BLaER1 (cell line): ENCODE data around the gene CCL16.

Experiments
- H3K27ac ChIP-seq: shearing (Covaris generic); formaldehyde crosslinking; 2 replicates; pipeline ENCODE4 v1.8.1; 2022
- H3K27me3 ChIP-seq: shearing (Covaris generic); formaldehyde crosslinking; 2 replicates; pipeline ENCODE4 v1.8.1; 2022
- H3K36me3 ChIP-seq: shearing (Covaris generic); formaldehyde crosslinking; 2 replicates; pipeline ENCODE4 v1.8.1; 2022
- H3K4me1 ChIP-seq: shearing (Covaris generic); formaldehyde crosslinking; 2 replicates; pipeline ENCODE4 v1.8.1; 2022
- H3K4me2 ChIP-seq: shearing (Covaris generic); formaldehyde crosslinking; 2 replicates; pipeline ENCODE4 v1.8.1; 2022
- H3K4me3 ChIP-seq: shearing (Covaris generic); formaldehyde crosslinking; 2 replicates; pipeline ENCODE4 v1.8.1; 2022
- H3K9ac ChIP-seq: shearing (Covaris generic); formaldehyde crosslinking; 2 replicates; pipeline ENCODE4 v1.8.1; 2022
- H3K9me3 ChIP-seq: shearing (Covaris generic); formaldehyde crosslinking; 2 replicates; pipeline ENCODE4 v1.8.1; 2022
- H4K20me1 ChIP-seq: shearing (Covaris generic); formaldehyde crosslinking; 2 replicates; pipeline ENCODE4 v1.8.1; 2022
- Cebpa-rat ChIP-seq: shearing (Covaris generic); IDR thresholded peaks from 2 replicates; pipeline ENCODE4 v1.8.1; 2022

Gene CCL16

DNA sequence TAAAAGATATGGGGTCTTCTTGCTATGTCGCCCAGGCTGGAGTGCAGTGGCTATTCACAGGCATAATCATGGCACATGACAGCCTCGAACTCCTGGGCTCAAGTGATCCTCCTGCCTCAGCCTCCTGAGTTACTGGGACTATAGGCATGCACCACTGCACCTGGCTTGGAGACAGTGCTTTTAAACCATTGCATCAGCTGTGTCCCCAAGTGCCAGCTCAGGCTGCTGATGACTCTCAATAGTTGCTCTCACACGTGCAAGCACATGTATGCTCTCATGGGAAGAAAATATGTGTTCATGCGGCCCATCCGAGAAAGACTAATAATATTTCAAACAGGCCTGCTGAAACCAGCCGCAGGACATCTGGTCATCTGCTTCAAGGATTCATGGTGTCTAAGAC is 8.8 kb downstream of the CCL16 start:
- H3K4me2 ChIP-seq, result no peak overlapping the region
- no peaks in the 10 kb centered on the region for H4K20me1 ChIP-seq
- H3K36me3 ChIP-seq, result no peaks in the 10 kb centered on the region
- no peak overlapping the region for H3K9ac ChIP-seq
- no peaks in the 10 kb centered on the region for H3K4me1 ChIP-seq
- H3K4me3 ChIP-seq, result no peak overlapping the region
- TF ChIP-seq Cebpa-rat, result no peak
- H3K9me3 ChIP-seq, result no peaks in the 10 kb centered on the region
- no peaks in the 10 kb centered on the region for H3K27me3 ChIP-seq
- no peak overlapping the region for H3K27ac ChIP-seq

DNA sequence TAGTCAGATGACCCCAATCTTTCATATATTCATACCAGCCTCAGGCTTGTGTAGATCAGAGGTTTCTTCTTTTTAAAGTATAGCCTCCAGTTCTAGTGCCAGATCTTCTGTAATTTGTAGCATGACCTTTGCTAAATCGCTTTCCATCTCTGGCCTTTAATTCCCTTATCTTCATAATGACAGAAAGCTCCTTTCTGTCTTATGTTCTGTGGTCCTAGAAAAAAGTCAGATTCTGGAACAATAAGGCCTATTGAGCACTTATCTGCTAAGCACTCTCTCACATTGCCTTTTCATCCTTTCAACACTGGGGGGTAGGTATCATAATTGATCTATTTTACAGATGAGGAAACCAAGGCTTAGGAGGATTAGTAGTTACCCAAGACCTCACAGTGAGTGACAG is 9.2 kb downstream of the CCL16 start:
- Histone ChIP-seq H3K4me2 (no peak overlapping the region), H3K4me3 (no peak overlapping the region), H3K27me3 (no peaks in the 10 kb centered on the region), H3K27ac (no peak overlapping the region), H3K9me3 (no peaks in the 10 kb centered on the region), H3K4me1 (no peaks in the 10 kb centered on the region), H3K36me3 (no peaks in the 10 kb centered on the region), H3K9ac (no peak overlapping the region), H4K20me1 (no peaks in the 10 kb centered on the region)
- TF ChIP-seq Cebpa-rat, result no peak

DNA sequence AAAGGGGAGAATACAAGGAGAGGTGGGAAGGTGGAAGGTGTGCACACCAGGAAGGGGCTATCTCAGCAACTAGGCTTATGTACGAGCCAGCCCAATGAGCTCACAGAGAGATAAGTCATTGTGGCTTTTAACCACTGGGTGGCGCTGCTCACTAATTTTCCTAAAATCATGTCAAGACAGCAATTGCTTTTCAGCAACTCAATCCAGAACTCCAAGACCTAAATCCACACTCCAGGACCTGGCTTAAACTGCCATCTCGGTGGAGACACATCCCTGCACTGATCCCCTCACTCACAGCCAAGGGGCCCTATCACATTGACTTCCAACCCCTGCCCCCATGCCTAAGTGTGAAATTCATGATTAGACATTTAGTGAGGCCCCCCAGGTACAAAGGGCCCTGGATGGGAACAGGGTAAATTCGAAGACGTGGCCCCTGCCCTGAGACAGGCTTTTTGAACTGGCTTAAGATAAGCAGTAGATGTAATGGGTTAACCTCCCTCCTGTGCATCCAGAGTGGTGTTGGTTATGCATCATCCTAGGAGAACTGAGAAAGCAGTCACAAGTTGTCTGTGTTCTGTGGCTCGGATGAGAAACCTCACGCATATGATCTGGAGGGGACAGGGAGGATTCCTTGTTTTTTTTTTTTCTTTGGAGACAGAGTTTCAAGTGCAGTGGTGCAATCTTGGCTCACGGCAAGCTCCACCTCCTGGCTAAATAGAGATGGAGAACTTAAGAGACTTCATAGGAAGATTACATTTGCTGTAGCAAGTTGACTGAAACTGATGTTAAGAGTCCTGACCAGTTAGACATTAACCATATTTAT is 11.5 kb downstream of the CCL16 start:
- Histone ChIP-seq H3K4me3 (no peak overlapping the region), H3K4me1 (no peaks in the 10 kb centered on the region), H3K36me3 (no peaks in the 10 kb centered on the region), H4K20me1 (no peaks in the 10 kb centered on the region), H3K27ac (no peak overlapping the region), H3K27me3 (no peaks in the 10 kb centered on the region), H3K9me3 (no peaks in the 10 kb centered on the region), H3K9ac (no peak overlapping the region), H3K4me2 (no peak overlapping the region)
- TF ChIP-seq Cebpa-rat, result no peak

DNA sequence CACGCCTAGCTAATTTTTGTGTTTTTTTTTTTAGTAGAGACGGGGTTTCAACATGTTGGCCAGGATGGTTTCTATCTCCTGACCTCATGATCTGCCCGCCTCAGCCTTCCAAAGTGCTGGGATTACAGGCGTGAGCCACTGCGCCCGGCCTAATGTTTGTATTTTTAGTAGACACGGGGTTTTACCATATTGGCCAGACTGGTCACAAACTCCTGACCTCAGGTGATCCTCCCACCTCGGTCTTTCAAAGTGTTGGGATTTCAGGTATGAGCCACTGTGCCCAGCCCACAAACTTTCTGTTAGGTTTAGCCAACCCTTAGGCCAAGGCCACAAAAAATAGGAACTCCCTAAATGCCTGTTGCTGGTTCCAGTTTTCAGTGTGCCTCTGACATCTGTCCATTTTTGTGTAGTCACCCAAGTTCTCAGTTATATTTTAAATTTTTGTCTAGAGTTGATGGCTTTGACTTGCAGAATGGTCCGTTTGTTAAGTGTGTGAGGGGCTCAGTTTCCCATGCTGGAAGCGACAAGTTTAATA is 12.7 kb downstream of the CCL16 start:
- H3K4me1 ChIP-seq, result no peaks in the 10 kb centered on the region
- H3K4me2 ChIP-seq, result no peak overlapping the region
- H3K9ac ChIP-seq, result no peak overlapping the region
- H3K9me3 ChIP-seq, result no peaks in the 10 kb centered on the region
- TF ChIP-seq Cebpa-rat, result no peak
- H3K27me3 ChIP-seq, result no peaks in the 10 kb centered on the region
- H3K36me3 ChIP-seq, result no peaks in the 10 kb centered on the region
- no peak overlapping the region for H3K4me3 ChIP-seq
- H4K20me1 ChIP-seq, result no peaks in the 10 kb centered on the region
- H3K27ac ChIP-seq, result no peak overlapping the region

- Histone ChIP-seq H3K27me3 (no peaks in the 10 kb centered on the region), H3K4me1 (no peaks in the 10 kb centered on the region), H3K9me3 (no peaks in the 10 kb centered on the region), H3K4me2 (no peak overlapping the region), H3K4me3 (no peak overlapping the region), H4K20me1 (no peaks in the 10 kb centered on the region), H3K36me3 (no peaks in the 10 kb centered on the region), H3K9ac (no peak overlapping the region), H3K27ac (no peak overlapping the region)
- TF ChIP-seq Cebpa-rat, result no peak
Observed at GRCh38 chr17:35965272-35965671, 16.0 kb downstream of the CCL16 start.

DNA sequence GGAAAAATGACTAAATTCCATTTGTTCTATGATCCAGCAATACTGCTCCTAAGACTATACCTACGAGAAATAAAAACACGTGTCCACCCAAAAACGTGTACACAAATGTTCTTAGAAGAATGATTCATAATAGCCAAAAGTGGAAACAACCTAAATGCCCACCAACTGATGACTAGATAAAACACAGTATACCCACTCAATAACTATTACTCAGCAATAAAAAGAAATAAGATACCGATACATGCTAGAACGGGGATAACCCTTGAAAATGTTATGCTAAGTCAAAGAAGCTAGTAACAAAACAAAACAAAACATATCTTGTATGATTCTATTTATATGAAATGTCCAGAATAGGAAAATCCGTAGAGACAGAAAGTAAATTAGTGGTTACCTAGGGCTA is 17.6 kb downstream of the CCL16 start:
- H3K4me1 ChIP-seq, result no peaks in the 10 kb centered on the region
- H3K9me3 ChIP-seq, result no peaks in the 10 kb centered on the region
- H3K36me3 ChIP-seq, result no peaks in the 10 kb centered on the region
- H3K27ac ChIP-seq, result no peak overlapping the region
- H3K4me3 ChIP-seq, result no peak overlapping the region
- H3K4me2 ChIP-seq, result no peak overlapping the region
- no peaks in the 10 kb centered on the region for H3K27me3 ChIP-seq
- no peak for TF ChIP-seq Cebpa-rat
- no peak overlapping the region for H3K9ac ChIP-seq
- no peaks in the 10 kb centered on the region for H4K20me1 ChIP-seq

- H3K36me3 ChIP-seq, result no peaks in the 10 kb centered on the region
- H3K4me2 ChIP-seq, result no peak overlapping the region
- no peak overlapping the region for H3K27ac ChIP-seq
- no peaks in the 10 kb centered on the region for H4K20me1 ChIP-seq
- no peaks in the 10 kb centered on the region for H3K4me1 ChIP-seq
- no peaks in the 10 kb centered on the region for H3K27me3 ChIP-seq
- no peaks in the 10 kb centered on the region for H3K9me3 ChIP-seq
- H3K4me3 ChIP-seq, result no peak overlapping the region
- H3K9ac ChIP-seq, result no peak overlapping the region
- TF ChIP-seq Cebpa-rat, result no peak
Observed at GRCh38 chr17:35953720-35954119, 27.6 kb downstream of the CCL16 start.

GRCh38 chr17:35949401-35949800 is 31.9 kb downstream of the CCL16 start:
- no peaks in the 10 kb centered on the region for H3K36me3 ChIP-seq
- no peak for TF ChIP-seq Cebpa-rat
- H3K4me2 ChIP-seq, result no peak overlapping the region
- no peak overlapping the region for H3K4me3 ChIP-seq
- H3K9ac ChIP-seq, result no peak overlapping the region
- H3K4me1 ChIP-seq, result no peaks in the 10 kb centered on the region
- H3K27me3 ChIP-seq, result no peaks in the 10 kb centered on the region
- H3K27ac ChIP-seq, result no peak overlapping the region
- no peaks in the 10 kb centered on the region for H3K9me3 ChIP-seq
- no peaks in the 10 kb centered on the region for H4K20me1 ChIP-seq

DNA sequence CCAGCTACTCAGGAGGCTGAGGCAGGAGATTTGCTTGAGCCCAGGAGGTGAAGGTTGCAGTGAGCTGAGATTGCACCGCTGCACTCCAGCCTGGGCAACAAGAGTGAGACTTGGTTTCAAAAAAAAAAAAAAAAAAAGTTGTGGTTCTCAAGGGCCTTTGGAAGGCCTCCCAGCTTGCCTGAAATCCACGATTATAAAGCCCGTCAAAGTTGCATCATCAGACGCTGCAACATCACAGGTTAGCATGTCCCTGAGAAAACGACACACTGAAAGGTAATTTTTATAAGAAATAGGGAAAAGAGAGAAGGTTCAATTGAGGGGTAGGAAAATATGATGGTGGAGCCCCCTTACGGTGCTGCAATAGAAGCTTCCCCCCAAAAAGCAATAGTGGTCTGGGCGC is 33.2 kb downstream of the CCL16 start:
- no peak for TF ChIP-seq Cebpa-rat
- Histone ChIP-seq H3K36me3 (no peaks in the 10 kb centered on the region), H3K4me3 (no peak overlapping the region), H3K4me1 (no peaks in the 10 kb centered on the region), H3K9ac (no peak overlapping the region), H3K27me3 (no peaks in the 10 kb centered on the region), H3K4me2 (no peak overlapping the region), H3K27ac (no peak overlapping the region), H4K20me1 (no peaks in the 10 kb centered on the region), H3K9me3 (no peaks in the 10 kb centered on the region)

DNA sequence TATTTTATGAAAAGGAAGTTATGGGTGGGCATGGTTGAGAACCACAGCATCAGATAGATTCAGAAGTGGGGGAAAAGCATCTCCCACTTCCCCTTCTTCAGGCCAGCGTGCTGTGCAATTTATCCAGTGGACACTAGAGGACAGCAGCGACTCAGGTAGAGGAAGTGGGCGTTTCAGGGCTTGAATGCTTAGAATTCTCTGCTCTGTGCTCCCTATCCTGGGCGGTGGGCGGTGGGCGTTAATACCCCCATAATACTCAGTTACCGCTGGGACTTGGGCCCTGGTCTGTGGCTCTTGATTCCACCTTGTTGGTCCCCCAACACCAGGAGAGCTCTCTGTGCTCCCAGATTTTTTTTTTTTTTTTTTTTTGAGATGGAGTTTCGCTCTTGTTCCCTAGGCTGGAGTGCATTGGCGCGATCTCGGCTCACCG is 34.1 kb downstream of the CCL16 start:
- no peak overlapping the region for H3K4me3 ChIP-seq

More for the DNA sequence above, 34.1 kb downstream of the CCL16 start:
- no peaks in the 10 kb centered on the region for H3K9me3 ChIP-seq
- no peak for TF ChIP-seq Cebpa-rat
- H3K9ac ChIP-seq, result no peak overlapping the region
- H3K4me2 ChIP-seq, result no peak overlapping the region
- no peaks in the 10 kb centered on the region for H3K27me3 ChIP-seq
- no peaks in the 10 kb centered on the region for H3K4me1 ChIP-seq
- no peaks in the 10 kb centered on the region for H3K36me3 ChIP-seq
- H4K20me1 ChIP-seq, result no peaks in the 10 kb centered on the region
- H3K27ac ChIP-seq, result no peak overlapping the region
